HG03025 (cell line): ENCODE results near the gene GPC6.

Experiments used
- ATAC-seq: cut with Tn5 transposase; IDR thresholded peaks from one replicate; pipeline ENCODE4 v1.9.1; 2021; ENCODE audit warnings: mild to moderate bottlenecking, moderate library complexity; ENCODE audit not compliant: unreplicated experiment, low FRiP score

Gene GPC6

DNA sequence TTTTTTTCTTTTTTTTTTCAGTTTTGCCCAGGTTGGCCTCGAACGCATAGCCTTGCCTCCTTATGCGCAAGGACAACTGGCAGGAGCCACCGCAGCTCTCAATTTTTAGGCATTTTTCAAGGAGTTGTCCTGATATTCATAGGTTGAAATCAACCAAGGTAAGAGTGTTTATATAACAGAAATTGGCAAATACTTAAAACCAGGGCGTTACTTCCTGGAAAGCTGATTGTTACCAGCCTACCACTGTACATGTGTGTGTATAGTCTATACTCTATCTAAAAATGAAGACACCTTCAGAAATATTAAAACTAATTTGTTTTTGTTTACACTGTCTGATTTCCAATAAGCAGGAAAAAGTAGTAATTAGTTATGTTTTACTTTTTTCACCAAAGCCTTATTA lies 39.2 kb downstream of the GPC6 start:
- ATAC-seq, result no peak

- ATAC-seq, result no peak
Measured at GRCh38 chr13:93266681-93267080, 40.1 kb downstream of the GPC6 start.

DNA sequence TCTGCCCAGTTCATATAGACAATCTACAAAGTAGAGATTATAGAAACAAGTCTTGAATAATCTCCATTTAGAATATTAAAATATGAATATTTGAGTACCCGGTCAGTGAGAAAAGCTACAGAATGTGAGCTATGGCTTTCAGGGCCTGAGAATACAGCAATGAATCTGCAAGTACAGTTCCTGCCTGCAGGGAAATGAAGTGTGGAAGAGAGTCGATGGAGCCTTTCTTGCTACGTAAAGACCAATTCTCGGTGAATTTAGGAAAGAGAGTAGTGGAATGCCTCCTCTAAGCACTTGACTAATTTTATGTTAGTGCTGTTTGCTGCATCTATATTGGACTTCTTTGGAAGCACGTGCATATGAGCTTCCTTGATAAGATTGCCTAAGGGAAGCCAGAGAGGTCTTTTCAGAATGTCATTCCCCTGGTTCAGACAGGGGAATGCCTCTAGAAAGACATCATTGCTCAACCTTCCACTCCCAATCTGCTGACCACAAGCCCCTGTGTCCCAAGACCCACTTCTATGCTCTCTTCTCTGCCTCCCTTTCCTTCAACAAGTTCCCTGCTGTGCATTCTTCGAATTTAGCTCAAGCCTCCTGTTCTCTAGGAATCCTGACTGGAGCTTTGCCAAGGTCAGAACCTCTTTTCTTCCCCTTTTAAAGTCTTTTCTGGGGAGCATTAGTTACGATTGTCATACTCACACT lies 41.9 kb downstream of the GPC6 start:
- ATAC-seq, result no peak

DNA sequence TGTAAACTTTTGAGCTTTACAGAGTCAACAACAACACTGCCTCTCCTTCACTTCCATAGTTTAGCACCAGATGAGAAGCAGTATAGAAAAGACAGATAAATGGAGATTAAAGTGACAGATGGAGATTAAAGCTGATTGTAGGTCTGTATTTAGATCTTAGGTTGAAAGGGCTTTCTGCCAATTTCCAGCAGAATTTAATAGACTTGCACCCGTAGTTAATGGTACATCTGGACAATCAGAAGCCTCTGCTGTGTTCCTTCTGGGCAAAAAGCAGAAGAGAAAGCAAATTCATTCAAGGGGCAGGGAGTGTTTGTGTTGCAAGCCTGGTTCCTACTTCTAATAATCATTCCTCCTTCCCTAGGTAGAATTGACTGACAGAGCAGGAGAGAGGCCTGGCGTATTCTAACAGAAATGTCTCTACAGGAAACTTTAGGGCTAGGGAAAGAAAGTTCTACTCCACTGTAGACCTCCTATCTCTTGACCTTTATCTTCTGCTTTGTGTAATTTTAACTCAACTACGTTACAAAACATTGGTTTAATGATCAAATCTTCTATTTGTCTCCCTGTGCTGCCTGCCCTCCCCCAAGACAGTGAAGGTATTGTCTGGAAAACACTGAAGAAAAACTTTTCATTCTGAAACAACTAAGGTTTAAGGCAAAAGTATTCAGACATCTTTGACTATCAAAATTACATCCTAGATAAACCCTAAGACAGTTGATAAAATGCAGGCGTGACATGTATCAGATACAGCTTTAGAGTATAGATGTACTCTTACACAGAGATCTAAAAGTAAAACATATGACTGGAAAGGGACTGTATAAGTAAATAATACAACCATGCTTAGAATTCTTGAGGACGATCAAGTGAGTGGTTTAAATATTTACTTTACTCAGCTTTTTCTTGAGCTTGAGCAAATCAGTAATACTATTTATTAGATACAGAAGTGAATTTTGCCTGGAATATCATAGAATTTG lies 44.4 kb downstream of the GPC6 start:
- no peak for ATAC-seq

DNA sequence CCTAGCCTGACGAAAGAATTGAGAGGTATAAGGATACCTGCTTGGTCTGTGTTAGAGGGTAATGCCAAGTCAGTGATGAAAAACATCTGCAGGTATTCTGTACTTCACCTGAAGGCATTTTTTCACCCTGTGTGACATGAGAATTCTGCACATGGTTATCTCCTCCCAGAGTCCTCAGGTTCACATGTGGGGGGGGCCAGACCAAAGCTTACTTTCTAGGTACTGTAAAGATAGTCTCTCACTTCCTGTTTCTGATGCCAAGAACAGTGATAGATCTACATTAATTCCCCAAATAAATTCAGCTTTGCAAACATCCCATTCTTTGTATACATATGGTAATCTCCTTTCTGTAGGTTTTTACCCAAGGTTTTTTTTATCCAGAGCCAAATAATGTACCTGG lies 53.4 kb downstream of the GPC6 start:
- ATAC-seq, result no peak

- no peak for ATAC-seq
Measured at GRCh38 chr13:93280688-93281087, 54.1 kb downstream of the GPC6 start.

DNA sequence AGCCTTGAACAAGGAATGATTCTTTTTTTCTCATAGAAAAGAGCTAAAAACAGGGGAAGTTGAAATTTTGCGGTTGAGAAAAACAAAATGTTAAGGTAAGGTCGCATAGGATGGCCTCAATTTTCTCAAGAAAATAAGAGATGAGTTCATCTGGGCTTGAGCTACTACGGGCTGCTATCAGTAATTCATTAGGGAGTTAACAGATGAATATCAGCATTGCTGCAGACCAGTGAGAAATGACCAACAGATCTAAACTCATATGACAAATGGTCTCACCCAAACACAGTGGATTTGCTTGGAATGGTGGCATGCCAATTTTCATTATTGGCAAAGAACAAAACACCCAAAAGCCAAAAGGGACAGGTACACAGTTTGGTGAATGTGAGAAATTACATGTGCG lies 56.6 kb downstream of the GPC6 start:
- ATAC-seq, result no peak

GRCh38 chr13:93284064-93284463 lies 57.5 kb downstream of the GPC6 start:
- ATAC-seq, result no peak

DNA sequence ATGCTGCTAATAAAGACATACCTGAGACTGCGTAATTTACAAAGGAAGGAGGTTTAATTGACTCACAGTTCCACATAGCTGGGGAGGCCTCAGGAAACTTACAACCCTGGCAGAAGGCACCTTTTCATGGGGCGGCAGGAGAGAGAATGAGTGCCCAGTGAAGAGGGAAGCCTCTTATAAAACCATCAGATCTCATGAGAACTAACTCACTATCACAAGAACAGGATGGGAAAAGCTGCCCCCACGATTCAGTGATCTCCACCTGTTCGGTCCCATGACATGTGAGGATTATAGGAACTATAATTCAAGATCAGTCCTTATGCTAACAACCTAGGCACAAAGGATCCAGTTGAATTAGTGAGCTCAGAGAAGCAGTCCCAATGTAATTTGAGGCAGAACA lies 59.4 kb downstream of the GPC6 start:
- no peak for ATAC-seq

- no peak for ATAC-seq
Measured at GRCh38 chr13:93289053-93289452, 62.4 kb downstream of the GPC6 start.

GRCh38 chr13:93289842-93290241 lies 63.2 kb downstream of the GPC6 start:
- no peak for ATAC-seq

DNA sequence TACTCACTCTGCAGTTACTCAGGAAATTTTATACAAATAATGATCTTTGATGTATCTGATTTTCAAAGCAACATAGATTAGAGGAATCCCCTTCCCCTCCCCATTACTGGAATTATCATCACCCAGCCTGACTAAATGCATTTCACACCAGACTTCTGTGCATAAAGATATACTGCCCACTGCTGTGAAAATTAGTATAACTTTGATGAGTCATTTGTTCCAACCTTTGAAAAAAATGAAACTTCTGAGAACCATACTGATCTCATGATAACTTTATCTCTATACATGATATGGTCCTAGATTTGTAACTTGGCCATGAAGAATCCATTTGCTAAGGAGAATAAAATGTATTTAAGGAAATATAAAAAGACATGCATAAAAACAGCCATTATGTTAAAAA lies 63.9 kb downstream of the GPC6 start:
- ATAC-seq, result no peak

DNA sequence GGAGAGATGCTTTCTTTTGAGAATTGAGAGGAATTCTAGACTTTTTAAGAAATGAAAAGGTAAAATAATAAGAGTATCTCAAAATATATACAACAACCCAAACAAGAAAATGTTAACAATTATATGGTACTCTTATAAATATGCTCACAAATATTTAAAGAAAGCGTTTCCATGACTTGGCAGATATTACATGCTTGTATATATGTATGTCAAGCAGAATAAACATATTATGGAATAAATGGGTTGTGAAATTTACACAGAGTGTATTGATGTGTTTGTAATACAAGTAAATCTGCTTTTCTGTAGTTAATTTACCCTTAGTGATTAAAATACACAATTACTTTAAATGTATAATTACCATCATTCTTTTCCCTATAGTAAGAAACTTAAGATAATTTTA lies 65.8 kb downstream of the GPC6 start:
- no peak for ATAC-seq

GRCh38 chr13:93293710-93294109 lies 67.1 kb downstream of the GPC6 start:
- ATAC-seq, result no peak

DNA sequence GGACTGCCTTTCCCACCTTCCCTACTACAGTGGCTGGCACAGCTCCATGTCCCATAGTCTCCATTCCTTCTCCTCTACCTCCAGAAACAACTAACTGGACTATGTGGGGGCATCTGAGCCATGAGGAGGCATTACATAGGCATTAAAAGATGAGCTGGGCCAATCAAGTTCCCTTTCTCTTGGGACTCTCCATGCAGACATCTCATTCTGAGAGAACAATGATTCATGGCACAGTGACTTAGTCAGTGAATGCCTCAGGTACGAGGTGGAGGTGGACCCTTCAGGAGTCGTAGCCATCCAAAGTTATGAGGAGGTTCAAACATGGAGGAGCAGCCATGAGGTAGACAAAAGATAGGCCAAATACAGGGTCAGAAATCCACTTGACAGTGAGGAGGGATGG lies 70.0 kb downstream of the GPC6 start:
- ATAC-seq, result no peak

DNA sequence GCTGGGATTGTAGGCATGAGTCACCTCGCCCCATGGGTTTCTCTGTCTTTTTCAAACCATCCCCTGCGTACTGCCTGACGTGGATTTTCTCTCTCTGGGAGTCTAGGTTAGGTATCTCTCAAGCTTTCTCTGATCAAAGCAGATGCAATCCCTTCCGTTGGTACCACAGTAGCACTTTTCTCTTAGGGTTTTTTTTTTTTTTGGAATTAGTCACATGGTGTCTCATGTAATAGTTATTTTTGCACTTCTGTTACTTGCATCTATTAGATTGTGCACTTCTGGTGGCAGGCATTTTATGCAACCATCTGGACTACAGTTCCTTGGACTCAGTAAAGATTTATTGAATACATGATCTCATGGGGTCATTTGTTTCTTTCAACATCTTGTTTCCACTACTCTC lies 72.1 kb downstream of the GPC6 start:
- no peak for ATAC-seq

GRCh38 chr13:93304134-93304533 lies 77.5 kb downstream of the GPC6 start:
- no peak for ATAC-seq

- ATAC-seq, result no peak
Measured at GRCh38 chr13:93304868-93305613, 78.4 kb downstream of the GPC6 start.

DNA sequence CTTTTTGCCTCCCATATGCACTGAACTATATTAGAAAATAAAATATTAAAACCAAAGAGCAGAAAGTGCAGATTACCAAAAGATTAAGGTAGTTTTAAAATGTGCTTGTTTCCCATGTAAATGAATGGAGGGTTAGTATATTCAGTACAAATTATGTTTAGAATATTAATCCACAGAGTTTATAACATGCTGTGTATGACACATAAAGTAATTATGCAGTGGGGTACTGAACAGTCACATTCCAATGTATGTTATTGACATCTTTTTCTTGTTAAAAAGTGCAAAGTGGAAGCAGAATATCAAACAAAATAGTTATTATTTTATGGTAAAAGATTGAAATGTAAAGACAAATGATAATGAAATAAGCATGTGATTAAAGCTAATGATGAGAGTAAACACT lies 79.3 kb downstream of the GPC6 start:
- ATAC-seq, result no peak

DNA sequence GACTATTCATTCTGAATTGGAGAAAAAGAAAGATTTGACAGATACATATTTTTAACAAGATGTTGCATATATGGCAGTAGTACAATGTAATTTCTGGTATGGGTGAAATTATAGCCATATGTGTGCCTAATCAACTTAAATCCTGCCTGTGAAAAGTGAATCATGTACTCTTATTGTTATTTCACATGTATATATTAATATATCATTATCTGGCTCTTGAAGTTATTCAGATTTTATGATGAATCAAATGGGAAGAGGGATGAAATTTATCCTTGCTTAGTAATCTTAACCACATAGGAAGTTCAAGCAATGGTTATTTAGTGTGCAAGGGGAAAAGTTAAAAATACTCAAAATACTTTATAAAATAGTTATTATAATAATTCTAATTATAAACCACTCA lies 80.5 kb downstream of the GPC6 start:
- ATAC-seq, result no peak

DNA sequence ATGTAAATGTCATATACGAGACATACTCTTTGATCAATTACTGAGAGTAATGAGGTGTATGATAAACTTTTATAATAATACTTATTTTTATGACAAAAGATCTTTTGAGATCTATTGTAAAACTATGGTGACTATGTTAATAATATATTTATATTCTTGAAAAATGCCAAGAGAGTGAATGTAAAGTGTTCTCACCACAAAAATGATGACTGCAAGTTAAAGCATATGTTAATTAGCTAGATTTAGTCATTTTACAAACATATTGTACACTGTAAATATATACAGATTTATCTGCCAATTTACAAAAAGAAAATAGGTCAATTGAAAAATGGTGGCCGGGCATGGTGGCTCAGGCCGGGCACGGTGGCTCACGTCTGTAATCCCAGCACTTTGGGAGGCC lies 81.0 kb downstream of the GPC6 start:
- ATAC-seq, result no peak
